ENCODE measurements around the gene ANO4. TPM values are rescaled to one million over a fixed set of nuclear protein-coding genes. Genes with fewer than 3 reads are reported as not detected.

ANO4 gene
- polyA plus RNA-seq, 1 donor (not counting 4 experiments of a cell fraction or from before 2014, with no cell fraction given): 18.1 TPM

- no peak overlapping the region for H3K4me3 ChIP-seq (ENCODE audit: control insufficient read depth in 2 of 3, extremely low read depth in 1 of 3, insufficient read depth in 2 of 3, low read depth in 1 of 3, low read length in 3 of 3)
- no peaks in the 10 kb centered on the region for H3K79me2 ChIP-seq (ENCODE audit: control insufficient read depth, insufficient read depth, low read length)
- H3K9me1 ChIP-seq (ENCODE audit: control insufficient read depth, extremely low read depth, insufficient read depth, low read length): no peaks in the 10 kb centered on the region
- no peaks in the 10 kb centered on the region for H3K9me3 ChIP-seq (ENCODE audit: control insufficient read depth, low read depth, low read length)
- no peak overlapping the region for H2AFZ ChIP-seq (ENCODE audit: control insufficient read depth, low read length)
- TF ChIP-seq EZH2 (IDR thresholded peaks at IDR 0.05; ENCODE audit: low read length) (no peak), CTCF (optimal IDR thresholded peaks at IDR 0.05 in 1 of 3, IDR thresholded peaks at IDR 0.05 in 1 of 3, conservative IDR thresholded peaks at IDR 0.05 in 1 of 3; ENCODE audit: extremely low read depth in 1 of 3, insufficient read depth in 2 of 3, low read length in 3 of 3) (no peak)
- H3K9ac ChIP-seq (ENCODE audit: control insufficient read depth, extremely low read depth, insufficient read depth, low read length): no peak overlapping the region
- H3K4me2 ChIP-seq (ENCODE audit: control insufficient read depth, extremely low read depth, insufficient read depth, low read depth, low read length): no peak overlapping the region
- peaks cover 14% of the 10 kb centered on the region for H3K4me1 ChIP-seq (ENCODE audit: control insufficient read depth, extremely low read depth, insufficient read depth, low read length)
- H3K27ac ChIP-seq (ENCODE audit: control insufficient read depth, insufficient read depth, low read length): no peak overlapping the region
- no peaks in the 10 kb centered on the region for H4K20me1 ChIP-seq (ENCODE audit: control insufficient read depth, extremely low read depth, insufficient read depth, low read length)
- dilution Hi-C loops (cut with MboI; ENCODE audit: extremely low pct_ligation_motif_present, low sequenced_read_pairs): no loop called here
- H3K27me3 ChIP-seq (ENCODE audit: control insufficient read depth, extremely low read depth, insufficient read depth, low read length): no peaks in the 10 kb centered on the region
- FAIRE-seq: no peak
- H3K36me3 ChIP-seq (ENCODE audit: control insufficient read depth in 2 of 2, extremely low read depth in 1 of 2, insufficient read depth in 2 of 2, low read length in 2 of 2): no peaks in the 10 kb centered on the region
- no peak for DNase-seq (ENCODE audit: low read depth, low spot score)
Measured at GRCh38 chr12:101051151-101051550, 256.6 kb downstream of the ANO4 start.

GRCh38 chr12:101051901-101052550 lies 257.4 kb downstream of the ANO4 start:
- Histone ChIP-seq H3K9me1 (ENCODE audit: control insufficient read depth, extremely low read depth, insufficient read depth, low read length) (no peaks in the 10 kb centered on the region), H4K20me1 (ENCODE audit: control insufficient read depth, extremely low read depth, insufficient read depth, low read length) (no peaks in the 10 kb centered on the region), H3K4me1 (ENCODE audit: control insufficient read depth, extremely low read depth, insufficient read depth, low read length) (peaks cover 14% of the 10 kb centered on the region), H3K9ac (ENCODE audit: control insufficient read depth, extremely low read depth, insufficient read depth, low read length) (peak overlapping the region; percentile 36), H3K4me2 (ENCODE audit: control insufficient read depth, extremely low read depth, insufficient read depth, low read depth, low read length) (peak overlapping the region; percentile 41), H3K27ac (ENCODE audit: control insufficient read depth, insufficient read depth, low read length) (peak overlapping the region; percentile 36), H3K79me2 (ENCODE audit: control insufficient read depth, insufficient read depth, low read length) (no peaks in the 10 kb centered on the region), H3K36me3 (ENCODE audit: control insufficient read depth in 2 of 2, extremely low read depth in 1 of 2, insufficient read depth in 2 of 2, low read length in 2 of 2) (no peaks in the 10 kb centered on the region), H3K27me3 (ENCODE audit: control insufficient read depth, extremely low read depth, insufficient read depth, low read length) (no peaks in the 10 kb centered on the region), H3K4me3 (ENCODE audit: control insufficient read depth in 2 of 3, extremely low read depth in 1 of 3, insufficient read depth in 2 of 3, low read depth in 1 of 3, low read length in 3 of 3) (no peak overlapping the region), H2AFZ (ENCODE audit: control insufficient read depth, low read length) (peak overlapping the region; percentile 24), H3K9me3 (ENCODE audit: control insufficient read depth, low read depth, low read length) (no peaks in the 10 kb centered on the region)
- peak; percentile 9 for DNase-seq (ENCODE audit: low read depth, low spot score)
- dilution Hi-C loops (cut with MboI; ENCODE audit: extremely low pct_ligation_motif_present, low sequenced_read_pairs): no loop called here
- FAIRE-seq: peak; percentile 46
- TF ChIP-seq CTCF (optimal IDR thresholded peaks at IDR 0.05 in 1 of 3, IDR thresholded peaks at IDR 0.05 in 1 of 3, conservative IDR thresholded peaks at IDR 0.05 in 1 of 3; ENCODE audit: extremely low read depth in 1 of 3, insufficient read depth in 2 of 3, low read length in 3 of 3) (no peak), EZH2 (IDR thresholded peaks at IDR 0.05; ENCODE audit: low read length) (no peak)

Measured in keratinocyte (primary cell).